Stomach (tissue), 4 donors: ENCODE data around the gene TMEM132E.

ENCODE experiments used
- EP300 ChIP-seq: sonication (generic); formaldehyde crosslinking; IDR thresholded peaks from one replicate; pipeline ENCODE4 v1.6.1; 2017; ENCODE audit warnings: antibody characterized with exemption
- POLR2A ChIP-seq, 4 donors: fragments of 450-650 bp; IDR thresholded peaks; one replicate each; pipeline ENCODE4 v1.6.1; 2016; ENCODE audit warnings: antibody characterized with exemption in 4 of 4, control low read depth in 2 of 4, mild to moderate bottlenecking in 1 of 4, moderate library complexity in 1 of 4

DNA sequence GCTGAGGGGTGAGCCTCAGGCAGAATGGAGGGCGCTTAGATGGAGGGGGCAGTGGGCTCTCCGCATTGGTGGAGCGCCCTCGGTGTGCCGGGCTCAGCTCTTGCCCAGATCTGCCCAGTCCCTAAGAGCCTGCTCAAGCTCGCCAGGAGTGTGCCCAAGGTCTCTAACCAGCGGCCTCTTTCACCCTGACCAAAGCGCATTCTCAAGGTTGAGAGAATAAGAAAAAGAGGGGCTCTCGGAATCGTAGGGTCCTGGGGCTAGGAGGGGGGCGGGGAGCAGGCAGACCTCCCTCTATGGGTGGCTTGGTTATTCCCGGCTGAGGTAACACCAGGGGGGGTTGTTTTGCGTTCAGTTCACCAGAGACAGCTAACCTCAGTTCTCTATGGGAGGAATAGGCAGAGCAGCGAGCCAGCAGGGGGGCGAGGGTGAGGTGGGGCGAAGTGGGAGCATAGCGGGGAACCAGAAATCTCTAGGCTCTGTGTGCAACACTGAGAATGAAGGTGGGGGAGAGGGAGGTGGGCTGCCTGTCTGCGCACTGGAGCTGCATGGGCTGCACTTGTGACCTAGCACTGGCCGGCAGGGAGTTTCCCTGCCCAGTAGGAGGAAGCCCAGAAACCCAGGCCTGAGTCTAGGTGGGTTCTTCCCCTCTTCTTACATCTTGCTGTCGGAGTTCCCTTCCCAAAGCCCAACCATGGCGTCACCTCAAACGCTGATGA, 3.0 kb downstream of the TMEM132E start:
- TF ChIP-seq POLR2A (IDR thresholded peaks at IDR 0.05) (no peak), EP300 (no peak)
